Activated naive CD4-positive, alpha-beta T cell treated with anti-CD3 and anti-CD28 coated beads, Interleukin-2, amount 50 U/mL, for 16 hours (primary cell): ENCODE measurements around the gene EFNA5.
"Not testable (repeated sequence)": the region's sequence is repeated elsewhere in the genome, so short reads cannot be mapped to it uniquely, and the experiment has no call there.

Experiments
- DNase-seq: peaks from one replicate; pipeline ENCODE4 v3.0.0-alpha.2; 2020

Gene EFNA5

GRCh38 chr5:107514305-107514704, 156.4 kb downstream of the EFNA5 start:
- no peak for DNase-seq

GRCh38 chr5:107513337-107514085, 157.2 kb downstream of the EFNA5 start:
- no peak for DNase-seq

GRCh38 chr5:107512029-107512428, 158.7 kb downstream of the EFNA5 start:
- no peak for DNase-seq

GRCh38 chr5:107510125-107510524, 160.6 kb downstream of the EFNA5 start:
- DNase-seq, result no peak

- DNase-seq, result no peak
Observed at GRCh38 chr5:107508097-107508496, 162.6 kb downstream of the EFNA5 start.

- no peak for DNase-seq
Observed at GRCh38 chr5:107505763-107506534, 164.8 kb downstream of the EFNA5 start.

- DNase-seq, result no peak
Observed at GRCh38 chr5:107504424-107504823, 166.3 kb downstream of the EFNA5 start.

GRCh38 chr5:107502676-107503060, 168.1 kb downstream of the EFNA5 start:
- no peak for DNase-seq

GRCh38 chr5:107501965-107502675, 168.6 kb downstream of the EFNA5 start:
- DNase-seq, result no peak

GRCh38 chr5:107500840-107501239, 169.9 kb downstream of the EFNA5 start:
- DNase-seq, result no peak

- DNase-seq, result no peak
Observed at GRCh38 chr5:107500347-107500746, 170.4 kb downstream of the EFNA5 start.

GRCh38 chr5:107499776-107500175, 171.0 kb downstream of the EFNA5 start:
- no peak for DNase-seq

GRCh38 chr5:107499237-107499636, 171.5 kb downstream of the EFNA5 start:
- no peak for DNase-seq

GRCh38 chr5:107496466-107496865, 174.3 kb downstream of the EFNA5 start:
- DNase-seq, result no peak

- DNase-seq, result not testable (repeated sequence)
Observed at GRCh38 chr5:107494129-107494528, 176.6 kb downstream of the EFNA5 start.

GRCh38 chr5:107487056-107487542, 183.6 kb downstream of the EFNA5 start:
- no peak for DNase-seq

GRCh38 chr5:107486489-107486888, 184.2 kb downstream of the EFNA5 start:
- DNase-seq, result peak; percentile 35

GRCh38 chr5:107485184-107485583, 185.6 kb downstream of the EFNA5 start:
- no peak for DNase-seq

GRCh38 chr5:107484281-107484680, 186.5 kb downstream of the EFNA5 start:
- DNase-seq, result no peak

GRCh38 chr5:107483231-107484024, 187.3 kb downstream of the EFNA5 start:
- no peak for DNase-seq

- no peak for DNase-seq
Observed at GRCh38 chr5:107478068-107478641, 192.6 kb downstream of the EFNA5 start.

GRCh38 chr5:107477492-107477891, 193.2 kb downstream of the EFNA5 start:
- no peak for DNase-seq
